Upper lobe of right lung (tissue), 1 donor: ENCODE results near the gene PLB1. TPM values are rescaled to one million over a fixed set of nuclear protein-coding genes. Genes with fewer than 3 reads are reported as not detected.

ENCODE experiments used
- ATAC-seq: fragments of 200-7000 bp; cut with Tn5 transposase; one replicate; pipeline ENCODE4 v1.9.1; 2020; ENCODE audit warnings: mild to moderate bottlenecking, moderate library complexity
- DNase-seq: peaks from one replicate; pipeline ENCODE4 v3.0.0-alpha.2; 2020
- H3K27ac ChIP-seq: fragments of 200-600 bp; one replicate; pipeline ENCODE4 v1.8.0; 2022
- H3K27me3 ChIP-seq: fragments of 200-600 bp; one replicate; pipeline ENCODE4 v1.8.0; 2022; ENCODE audit warnings: mild to moderate bottlenecking
- H3K36me3 ChIP-seq: fragments of 200-600 bp; one replicate; pipeline ENCODE4 v1.8.0; 2022
- H3K4me1 ChIP-seq: fragments of 200-600 bp; one replicate; pipeline ENCODE4 v1.8.0; 2022
- H3K4me3 ChIP-seq: fragments of 200-600 bp; one replicate; pipeline ENCODE4 v1.8.0; 2022; ENCODE audit warnings: mild to moderate bottlenecking
- H3K9me3 ChIP-seq: fragments of 200-600 bp; one replicate; pipeline ENCODE4 v1.8.0; 2022
- CTCF ChIP-seq: fragments of 200-600 bp; IDR thresholded peaks from one replicate; pipeline ENCODE4 v1.8.0; 2022; ENCODE audit warnings: antibody characterized with exemption
- intact Hi-C: fragments of 100-400 bp; cut with DNase I; formaldehyde crosslinking; loops from one replicate; pipeline ENCODE4 v1.11.0; 2022
- total RNA-seq: library from RNA; stranded (reverse); fragmentation: NEBNext Ultra II Directional; extraction: Animal tissue kit (Norgen Biotek cat#: 25700); gene quantifications from one replicate; pipeline ENCODE4 v1.2.1, GENCODE V29; 2021
- donor health status: DM: no; HTN: yes; CAD: no; lungs with severe emphysema.

PLB1 gene
- total RNA-seq, 1 donor from 2014 or later = 4.2 TPM

- Histone ChIP-seq H3K9me3 (no peaks in the 10 kb centered on the region), H3K36me3 (no peaks in the 10 kb centered on the region), H3K4me1 (no peaks in the 10 kb centered on the region), H3K27me3 (no peaks in the 10 kb centered on the region), H3K4me3 (no peak overlapping the region), H3K27ac (no peak overlapping the region)
- TF ChIP-seq CTCF = no peak
- no peak for DNase-seq
- intact Hi-C loops = no loop called here
- no peak for ATAC-seq
These were observed 118.0 kb downstream of the PLB1 start for GRCh38 chr2:28613633-28614501.

- Histone ChIP-seq H3K4me3 (no peak overlapping the region), H3K9me3 (no peaks in the 10 kb centered on the region), H3K4me1 (peaks cover 3% of the 10 kb centered on the region), H3K27ac (no peak overlapping the region), H3K36me3 (no peaks in the 10 kb centered on the region), H3K27me3 (no peaks in the 10 kb centered on the region)
- no peak for DNase-seq
- intact Hi-C loops = no loop called here
- TF ChIP-seq CTCF = no peak
- no peak for ATAC-seq
These were observed 119.8 kb downstream of the PLB1 start for GRCh38 chr2:28615706-28616105.

GRCh38 chr2:28616396-28616999 is 120.6 kb downstream of the PLB1 start:
- Histone ChIP-seq H3K27me3 (no peaks in the 10 kb centered on the region), H3K36me3 (no peaks in the 10 kb centered on the region), H3K9me3 (no peaks in the 10 kb centered on the region), H3K4me3 (no peak overlapping the region), H3K27ac (no peak overlapping the region), H3K4me1 (peaks cover 11% of the 10 kb centered on the region)
- intact Hi-C loops = no loop called here
- ATAC-seq (no peak), DNase-seq (no peak)
- TF ChIP-seq CTCF = no peak

- TF ChIP-seq CTCF = no peak
- no peak for ATAC-seq
- H3K27ac ChIP-seq = no peak overlapping the region
- no peaks in the 10 kb centered on the region for H3K27me3 ChIP-seq
- intact Hi-C loops = no loop called here
- H3K4me3 ChIP-seq = no peak overlapping the region
- H3K9me3 ChIP-seq = no peaks in the 10 kb centered on the region
- H3K4me1 ChIP-seq = peaks cover 20% of the 10 kb centered on the region
- DNase-seq = peak; percentile 34
- H3K36me3 ChIP-seq = no peaks in the 10 kb centered on the region
These were observed 121.8 kb downstream of the PLB1 start for GRCh38 chr2:28617502-28618184.

- Histone ChIP-seq H3K27ac (no peak overlapping the region), H3K9me3 (no peaks in the 10 kb centered on the region), H3K4me3 (no peak overlapping the region), H3K27me3 (no peaks in the 10 kb centered on the region), H3K4me1 (peaks cover 20% of the 10 kb centered on the region), H3K36me3 (no peaks in the 10 kb centered on the region)
- no peak for TF ChIP-seq CTCF
- ATAC-seq (no peak), DNase-seq (peak; percentile 61)
- intact Hi-C loops = no loop called here
These were observed 122.6 kb downstream of the PLB1 start for GRCh38 chr2:28618221-28619141.
